Neuronal stem cell (in vitro differentiated cells): ENCODE data around the gene CARMIL1.

Experiments
- DNase-seq: peaks from one replicate; pipeline ENCODE4 v3.0.0-alpha.2; 2013; ENCODE audit warnings: low spot score
- H2AFZ ChIP-seq: one replicate; pipeline ENCODE4 v1.6.1; 2013; ENCODE audit warnings: mild to moderate bottlenecking, low read length, inconsistent platforms
- H2AK5ac ChIP-seq: 2 replicates; pipeline ENCODE4 v1.6.1; 2013; ENCODE audit warnings: low read depth, mild to moderate bottlenecking, inconsistent platforms, low read length, moderate library complexity, mixed read lengths
- H2BK120ac ChIP-seq: 2 replicates; pipeline ENCODE4 v1.6.1; 2013; ENCODE audit warnings: low read depth, mild to moderate bottlenecking, inconsistent platforms, low read length, moderate library complexity, mixed read lengths
- H2BK12ac ChIP-seq: one replicate; pipeline ENCODE4 v1.6.1; 2013; ENCODE audit warnings: low read length, inconsistent platforms
- H2BK15ac ChIP-seq: 2 replicates; pipeline ENCODE4 v1.6.1; 2013; ENCODE audit warnings: mild to moderate bottlenecking, low read length, inconsistent platforms, mixed read lengths
- H2BK5ac ChIP-seq: one replicate; pipeline ENCODE4 v1.6.1; 2013; ENCODE audit warnings: inconsistent platforms, mild to moderate bottlenecking, low read length, moderate library complexity
- H3K14ac ChIP-seq: one replicate; pipeline ENCODE4 v1.6.1; 2013; ENCODE audit warnings: low read length, inconsistent platforms
- H3K18ac ChIP-seq: 2 replicates; pipeline ENCODE4 v1.6.1; 2013; ENCODE audit warnings: low read length, inconsistent platforms
- H3K23ac ChIP-seq: 2 replicates; pipeline ENCODE4 v1.6.1; 2013; ENCODE audit warnings: low read depth, mild to moderate bottlenecking, mixed read lengths, low read length, inconsistent platforms; ENCODE audit not compliant: poor library complexity
- H3K27ac ChIP-seq: replicated peaks from 3 replicates; pipeline ENCODE4 v1.5.1; 2013; ENCODE audit warnings: low read length, inconsistent platforms
- H3K27me3 ChIP-seq, 3 experiments: 2 replicates each; pipeline ENCODE4 v1.6.1; 2013; ENCODE audit warnings: low read length in 3 of 3, mild to moderate bottlenecking in 2 of 3, inconsistent platforms in 1 of 3, low read depth in 1 of 3, mixed read lengths in 1 of 3, moderate library complexity in 1 of 3; ENCODE audit not compliant: control insufficient read depth in 3 of 3, insufficient read depth in 3 of 3
- H3K36me3 ChIP-seq, 2 donors: replicated peaks in 1 of 2; 2 replicates each; pipeline ENCODE4 v1.6.1; 2013; ENCODE audit warnings: low read length in 2 of 2; ENCODE audit not compliant: control insufficient read depth in 2 of 2, insufficient read depth in 2 of 2
- H3K4ac ChIP-seq: 2 replicates; pipeline ENCODE4 v1.6.1; 2013; ENCODE audit warnings: inconsistent platforms, mild to moderate bottlenecking, low read length, moderate library complexity
- H3K4me1 ChIP-seq, 2 donors: 1 replicate in 1 of 2; 2 replicates in 1 of 2; pipeline ENCODE4 v1.6.1; 2013; ENCODE audit warnings: low read length in 2 of 2, low read depth in 1 of 2; ENCODE audit not compliant: control insufficient read depth in 2 of 2, insufficient read depth in 1 of 2
- H3K4me2 ChIP-seq: one replicate; pipeline ENCODE4 v1.6.1; 2013; ENCODE audit warnings: mild to moderate bottlenecking, low read length, inconsistent platforms; ENCODE audit not compliant: insufficient read depth, poor library complexity, severe bottlenecking
- H3K4me3 ChIP-seq, 2 donors: 2 replicates each; pipeline ENCODE4 v1.5.1; 2013; ENCODE audit warnings: low read length in 2 of 2, mild to moderate bottlenecking in 2 of 2, inconsistent platforms in 1 of 2, moderate library complexity in 1 of 2
- H3K79me1 ChIP-seq: one replicate; pipeline ENCODE4 v1.6.1; 2013; ENCODE audit warnings: low read depth, mild to moderate bottlenecking, inconsistent platforms, low read length, moderate library complexity
- H3K9ac ChIP-seq: one replicate; pipeline ENCODE4 v1.6.1; 2013; ENCODE audit warnings: mild to moderate bottlenecking, low read depth, low read length, inconsistent platforms; ENCODE audit not compliant: poor library complexity
- H3K9me3 ChIP-seq, 2 donors: replicated peaks in 1 of 2; 2 replicates each; pipeline versions ENCODE3 to v1.6.1; 2013; ENCODE audit warnings: low read length in 2 of 2, mild to moderate bottlenecking in 2 of 2, inconsistent platforms in 1 of 2, low read depth in 1 of 2, mixed read lengths in 1 of 2, moderate library complexity in 1 of 2; ENCODE audit not compliant: control insufficient read depth in 2 of 2, insufficient read depth in 1 of 2
- H4K8ac ChIP-seq: one replicate; pipeline ENCODE4 v1.6.1; 2013; ENCODE audit warnings: low read depth, mild to moderate bottlenecking, inconsistent platforms, low read length, moderate library complexity
- H4K91ac ChIP-seq: one replicate; pipeline ENCODE4 v1.6.1; 2013; ENCODE audit warnings: low read length, low read depth, mild to moderate bottlenecking, inconsistent platforms; ENCODE audit not compliant: poor library complexity
- WGBS, 2 donors: extraction: QIAGEN DNeasy Blood & Tissue Kit; methylation state at CpG; one replicate each; pipeline ENCODE4 v1.1.7; 2013; ENCODE audit warnings: missing lambda C conversion rate in 2 of 2, mixed read lengths in 1 of 2; ENCODE audit not compliant: insufficient read length in 2 of 2, insufficient replicate concordance in 1 of 2; ENCODE audit errors: extremely low coverage in 2 of 2; 5-methylcytosine and 5-hydroxymethylcytosine counted together

Gene CARMIL1

DNA sequence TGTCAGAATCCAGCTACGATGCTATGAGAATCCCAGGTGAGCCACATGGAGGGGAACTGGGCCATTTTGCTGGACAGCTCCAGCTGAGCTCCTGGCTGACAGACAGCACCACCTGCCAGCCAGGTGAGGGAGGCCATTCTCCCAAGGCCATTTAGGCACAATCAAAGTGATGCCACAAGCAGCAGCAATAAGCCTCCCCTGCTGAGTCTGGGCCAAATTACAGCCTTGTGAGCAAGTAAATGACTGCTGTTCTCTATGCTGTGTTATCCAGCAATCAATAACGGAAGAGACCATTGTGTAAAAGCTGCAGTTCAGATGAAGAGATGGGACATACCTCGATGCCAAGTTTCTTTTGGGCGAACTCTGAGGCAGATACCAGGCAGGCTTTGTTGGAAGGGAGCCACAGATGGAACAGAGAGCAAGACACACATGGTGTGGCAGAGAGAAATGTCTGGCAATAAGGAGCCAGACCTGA lies 358.8 kb downstream of the CARMIL1 start:
- H2BK15ac ChIP-seq = no peak overlapping the region
- H3K23ac ChIP-seq = no peak overlapping the region
- peaks cover 0 to 39% (median 0%) of the 10 kb centered on the region in 3 experiments for H3K27me3 ChIP-seq
- no peak overlapping the region for H3K4me2 ChIP-seq
- no CpG with 5 or more reads among the region's 4 CpGs for WGBS, 2 donors
- no peaks in the 10 kb centered on the region for H3K9me3 ChIP-seq
- peaks cover 0 to 17% of the 10 kb centered on the region in 2 donors for H3K4me1 ChIP-seq
- no peak overlapping the region for H3K18ac ChIP-seq
- H2BK120ac ChIP-seq = no peak overlapping the region
- H2BK12ac ChIP-seq = no peak overlapping the region
- no peak overlapping the region for H3K27ac ChIP-seq
- H3K9ac ChIP-seq = no peak overlapping the region
- H3K14ac ChIP-seq = no peak overlapping the region
- no peak overlapping the region for H4K91ac ChIP-seq
- H3K4ac ChIP-seq = no peak overlapping the region
- H3K36me3 ChIP-seq = no peaks in the 10 kb centered on the region
- H2AFZ ChIP-seq = no peak overlapping the region
- no peak for DNase-seq
- H4K8ac ChIP-seq = no peak overlapping the region
- H3K4me3 ChIP-seq = no peak overlapping the region
- no peak overlapping the region for H2AK5ac ChIP-seq
- no peak overlapping the region for H2BK5ac ChIP-seq
- no peaks in the 10 kb centered on the region for H3K79me1 ChIP-seq

DNA sequence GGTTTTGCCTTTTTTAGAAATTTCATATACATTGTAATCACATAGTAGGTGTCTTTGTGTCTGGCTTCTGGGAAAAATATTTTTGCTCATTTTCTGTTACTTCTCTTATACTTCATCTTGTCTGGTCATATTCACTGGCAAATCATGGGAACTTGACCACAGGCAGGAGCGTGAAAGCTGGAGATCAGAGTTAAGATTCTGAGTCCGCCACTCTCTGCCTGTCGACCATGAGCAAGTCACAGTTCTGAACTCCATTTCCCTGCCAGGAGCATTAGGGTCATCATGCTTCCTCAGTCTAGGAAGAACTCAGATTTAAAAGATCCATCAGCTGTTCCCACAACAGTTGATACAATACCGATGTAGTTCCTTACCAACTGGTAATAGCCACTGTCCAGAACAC lies 360.5 kb downstream of the CARMIL1 start:
- no peak overlapping the region for H3K14ac ChIP-seq
- no peak for DNase-seq
- no peaks in the 10 kb centered on the region for H3K9me3 ChIP-seq
- no peak overlapping the region for H2AFZ ChIP-seq
- H3K4me3 ChIP-seq = no peak overlapping the region
- H2BK12ac ChIP-seq = no peak overlapping the region
- H2BK120ac ChIP-seq = no peak overlapping the region
- no peak overlapping the region for H3K18ac ChIP-seq
- H3K27ac ChIP-seq = no peak overlapping the region
- H3K4me1 ChIP-seq = peaks cover 0 to 13% of the 10 kb centered on the region in 2 donors
- no peak overlapping the region for H3K4me2 ChIP-seq
- H3K9ac ChIP-seq = no peak overlapping the region
- H2BK5ac ChIP-seq = no peak overlapping the region
- no CpG with 5 or more reads among the region's 4 CpGs for WGBS, 2 donors
- H4K91ac ChIP-seq = no peak overlapping the region
- H3K79me1 ChIP-seq = no peaks in the 10 kb centered on the region
- no peak overlapping the region for H2AK5ac ChIP-seq
- H3K4ac ChIP-seq = no peak overlapping the region
- H2BK15ac ChIP-seq = no peak overlapping the region
- H3K23ac ChIP-seq = no peak overlapping the region
- H3K36me3 ChIP-seq = no peaks in the 10 kb centered on the region
- H4K8ac ChIP-seq = no peak overlapping the region
- peaks cover 0 to 31% (median 0%) of the 10 kb centered on the region in 3 experiments for H3K27me3 ChIP-seq

GRCh38 chr6:25640446-25640845 lies 361.3 kb downstream of the CARMIL1 start:
- no peak overlapping the region for H2BK5ac ChIP-seq

GRCh38 chr6:25640891-25641290 lies 361.7 kb downstream of the CARMIL1 start:
- no peaks in the 10 kb centered on the region for H3K79me1 ChIP-seq
- no peak overlapping the region for H2AK5ac ChIP-seq
- no peaks in the 10 kb centered on the region for H3K9me3 ChIP-seq
- no peak overlapping the region for H3K14ac ChIP-seq
- H3K23ac ChIP-seq = no peak overlapping the region
- H2BK120ac ChIP-seq = no peak overlapping the region
- no peak overlapping the region for H2BK5ac ChIP-seq
- H3K27me3 ChIP-seq = peaks cover 0 to 27% (median 0%) of the 10 kb centered on the region in 3 experiments
- H3K4me3 ChIP-seq = no peak overlapping the region
- no peak overlapping the region for H2AFZ ChIP-seq
- no peak for DNase-seq
- no peaks in the 10 kb centered on the region for H3K36me3 ChIP-seq
- H2BK12ac ChIP-seq = no peak overlapping the region
- no peak overlapping the region for H2BK15ac ChIP-seq
- no peak overlapping the region for H4K91ac ChIP-seq
- H3K4ac ChIP-seq = no peak overlapping the region
- H4K8ac ChIP-seq = no peak overlapping the region
- H3K4me2 ChIP-seq = no peak overlapping the region
- peaks cover 0 to 8% of the 10 kb centered on the region in 2 donors for H3K4me1 ChIP-seq
- H3K27ac ChIP-seq = no peak overlapping the region
- no peak overlapping the region for H3K9ac ChIP-seq
- no peak overlapping the region for H3K18ac ChIP-seq
- no CpG with 5 or more reads among the region's 4 CpGs for WGBS, 2 donors

More at GRCh38 chr6:25640446-25640845, 361.3 kb downstream of the CARMIL1 start:
- no CpG with 5 or more reads among the region's 5 CpGs for WGBS, 2 donors
- no peak overlapping the region for H4K8ac ChIP-seq
- H2AFZ ChIP-seq = no peak overlapping the region
- no peak for DNase-seq
- H3K23ac ChIP-seq = no peak overlapping the region
- no peak overlapping the region for H2AK5ac ChIP-seq
- H3K4me2 ChIP-seq = no peak overlapping the region
- no peak overlapping the region for H2BK15ac ChIP-seq
- peak overlapping the region; percentile 90 for H3K18ac ChIP-seq
- no peak overlapping the region for H3K9ac ChIP-seq
- no peaks in the 10 kb centered on the region for H3K36me3 ChIP-seq
- no peak overlapping the region for H2BK120ac ChIP-seq
- no peak overlapping the region for H3K14ac ChIP-seq
- H3K27me3 ChIP-seq = peaks cover 0 to 27% (median 0%) of the 10 kb centered on the region in 3 experiments
- no peaks in the 10 kb centered on the region for H3K9me3 ChIP-seq
- no peaks in the 10 kb centered on the region for H3K79me1 ChIP-seq
- no peak overlapping the region for H3K27ac ChIP-seq
- no peak overlapping the region for H3K4ac ChIP-seq
- peaks cover 0 to 8% of the 10 kb centered on the region in 2 donors for H3K4me1 ChIP-seq
- no peak overlapping the region for H3K4me3 ChIP-seq
- no peak overlapping the region for H2BK12ac ChIP-seq
- H4K91ac ChIP-seq = no peak overlapping the region
